GM19238 (cell line): Measurements from ENCODE around the gene PPP2R3B.
A peak's percentile ranks its signal among the peaks of the same experiment; 100 is the strongest.
"Not testable (repeated sequence)": the region's sequence is repeated elsewhere in the genome, so short reads cannot be mapped to it uniquely, and the experiment has no call there.

Experiments
- DNase-seq: peaks from one replicate; pipeline ENCODE4 v3.0.0; 2011; ENCODE audit warnings: low spot score; ENCODE audit not compliant: insufficient read length

The PPP2R3B gene

GRCh38 chrX:320126-320783 lies 66.5 kb downstream of the PPP2R3B start:
- no peak for DNase-seq

DNA sequence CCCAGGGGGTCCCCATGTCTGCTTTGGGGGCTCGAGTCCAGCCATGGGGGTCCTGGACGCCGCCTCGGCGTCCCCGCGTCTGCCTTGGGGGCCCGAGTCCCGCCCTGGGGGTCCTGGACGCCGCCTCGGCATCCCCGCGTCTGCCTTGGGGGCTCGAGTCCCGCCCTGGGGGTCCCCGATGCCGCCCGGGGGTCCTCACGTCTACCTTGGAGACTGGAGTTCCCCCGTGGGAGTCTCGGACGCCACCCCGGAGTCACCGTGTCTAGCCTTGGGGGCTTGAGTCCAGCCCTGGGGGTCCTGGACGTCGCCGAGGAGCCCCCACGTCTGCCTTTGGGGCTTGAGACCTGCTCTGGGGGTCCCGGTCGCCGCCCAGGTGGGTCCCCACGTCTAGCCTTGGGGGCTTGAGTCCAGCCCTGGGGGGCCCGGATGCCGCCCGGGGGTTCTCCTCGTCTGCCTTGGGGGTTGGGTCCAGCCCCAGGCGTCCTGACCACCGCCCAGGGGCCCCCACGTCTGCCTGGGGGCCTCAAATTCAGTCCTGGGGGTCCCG lies 67.1 kb downstream of the PPP2R3B start:
- no peak for DNase-seq

DNA sequence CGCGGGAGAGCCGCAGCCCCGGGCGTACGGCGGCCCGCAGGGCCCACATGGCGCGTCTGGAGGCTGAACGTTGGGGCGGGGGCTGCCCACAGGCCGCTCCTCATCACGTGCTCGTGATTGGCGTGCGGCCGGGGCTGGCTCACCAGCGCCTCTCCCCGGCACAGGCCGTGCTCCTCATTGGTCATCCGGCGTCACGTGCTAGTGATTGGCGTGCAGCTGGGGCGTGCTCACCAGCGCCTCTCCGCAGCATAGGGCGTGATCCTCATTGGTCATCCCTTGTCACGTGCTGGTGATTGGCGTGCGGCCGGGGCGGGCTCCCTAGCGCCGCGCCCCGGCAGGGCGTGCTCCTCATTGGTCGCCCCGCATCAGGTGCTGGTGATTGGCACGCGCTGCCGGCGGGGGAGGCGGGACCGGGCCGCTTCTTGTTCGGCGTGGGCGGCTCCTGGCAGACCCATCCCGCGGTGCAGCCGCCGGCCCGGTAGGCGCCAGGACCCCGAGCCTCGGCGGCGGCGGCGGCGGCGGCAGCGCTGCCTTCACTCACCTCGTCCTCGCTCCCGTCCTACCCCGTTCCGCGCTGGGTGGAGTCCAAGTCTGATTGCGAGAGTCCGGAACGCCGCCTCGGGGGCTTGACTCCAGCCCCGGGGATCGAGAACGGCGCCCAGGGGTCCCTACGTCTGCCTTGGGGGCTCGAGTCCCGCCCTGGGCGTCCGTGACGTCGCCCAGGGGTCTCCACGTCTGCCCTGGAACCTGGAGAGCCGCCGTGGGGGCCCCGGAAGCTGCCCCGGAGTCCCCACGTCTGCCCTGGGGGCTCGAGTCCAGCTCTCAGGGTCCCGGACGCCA lies 67.7 kb downstream of the PPP2R3B start, which contains the start of gene GTPBP6:
TSS of gene GTPBP6 (minus strand) at position 58 of the 840 bp plus-strand sequence. CDS start at position 49, 9 bp downstream.
- peak; percentile 97 for DNase-seq

DNA sequence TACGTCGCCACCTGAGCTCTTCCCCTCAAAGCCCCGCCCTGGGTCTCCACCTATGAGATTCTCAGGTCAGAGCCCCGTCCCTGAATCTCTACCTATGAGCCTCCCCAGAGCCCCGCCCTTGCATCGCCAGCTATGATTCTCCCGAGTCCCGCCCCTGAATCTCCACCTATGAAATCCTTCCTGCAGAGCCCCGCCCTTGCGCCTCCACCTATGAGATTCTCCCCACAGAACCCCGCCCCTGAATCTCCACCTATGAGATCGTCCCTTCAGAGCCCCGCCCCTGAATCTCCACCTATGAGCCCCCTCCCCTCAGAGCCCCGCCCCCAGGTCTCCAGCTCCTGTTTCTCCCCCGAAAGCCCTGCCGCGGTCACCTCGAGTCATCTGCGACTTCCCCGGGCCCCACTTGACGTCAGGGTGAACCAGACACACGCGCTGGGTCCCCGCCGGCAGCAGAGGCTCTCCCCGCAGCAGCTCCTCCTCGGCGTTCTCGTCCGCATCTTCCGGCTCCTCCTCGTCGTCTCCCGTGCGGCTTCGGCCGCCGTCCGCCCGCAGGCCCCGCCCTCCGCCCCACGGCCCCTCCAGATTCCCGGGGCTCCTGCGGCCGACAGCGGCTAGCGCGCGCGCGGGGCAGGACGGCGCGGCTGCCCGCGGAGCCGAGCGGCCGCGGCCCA lies 68.5 kb downstream of the PPP2R3B start:
- peak; percentile 95 for DNase-seq

GRCh38 chrX:317424-318067 lies 69.2 kb downstream of the PPP2R3B start:
- no peak for DNase-seq

DNA sequence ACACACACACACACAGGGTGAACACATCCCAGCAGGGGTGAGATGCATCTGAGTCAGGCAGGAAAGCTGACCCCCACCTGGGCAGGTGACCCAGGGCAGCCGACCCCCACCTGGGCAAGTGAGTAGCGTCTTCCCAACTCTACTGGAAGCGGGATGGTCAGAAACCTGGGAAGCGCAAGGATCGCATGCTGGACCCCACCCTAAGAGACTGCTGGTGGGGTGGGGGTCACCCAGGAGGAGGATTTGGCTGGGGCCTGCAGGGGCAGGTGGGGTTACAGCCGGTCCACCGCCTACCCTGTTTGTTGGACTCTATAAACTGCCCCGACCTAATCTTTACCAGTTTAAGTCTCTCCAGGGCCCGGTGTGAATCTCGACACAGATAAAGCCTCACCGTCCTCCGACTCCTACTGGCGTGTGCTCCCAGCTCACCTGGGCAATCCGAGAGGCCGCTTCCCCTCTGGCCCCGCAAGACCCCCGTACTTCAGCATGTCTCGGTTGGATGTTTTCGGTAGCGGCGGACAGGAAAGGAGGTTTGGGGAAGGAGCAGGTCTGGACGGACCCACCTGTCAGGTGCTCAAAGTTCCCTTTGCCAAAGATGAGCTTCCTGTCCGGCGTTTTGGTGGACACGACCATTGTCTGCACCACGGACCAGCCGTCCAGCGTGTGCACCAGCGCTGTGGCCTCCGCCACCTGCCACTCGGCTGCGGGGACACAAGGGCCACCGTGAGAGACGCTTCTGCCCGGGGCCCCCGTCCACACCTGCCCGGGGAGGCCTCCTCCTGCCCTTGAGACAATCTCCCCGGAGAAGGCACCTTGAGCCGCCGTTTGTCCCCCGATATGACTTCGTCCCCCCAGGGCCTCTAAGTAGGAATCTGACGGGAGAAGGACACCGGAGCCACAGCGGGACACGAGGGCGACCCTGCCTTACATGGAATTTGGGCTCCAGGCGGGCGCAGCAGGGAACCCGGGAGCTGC lies 70.1 kb downstream of the PPP2R3B start:
- DNase-seq: no peak

GRCh38 chrX:314781-315595 lies 71.7 kb downstream of the PPP2R3B start:
- DNase-seq: no peak

DNA sequence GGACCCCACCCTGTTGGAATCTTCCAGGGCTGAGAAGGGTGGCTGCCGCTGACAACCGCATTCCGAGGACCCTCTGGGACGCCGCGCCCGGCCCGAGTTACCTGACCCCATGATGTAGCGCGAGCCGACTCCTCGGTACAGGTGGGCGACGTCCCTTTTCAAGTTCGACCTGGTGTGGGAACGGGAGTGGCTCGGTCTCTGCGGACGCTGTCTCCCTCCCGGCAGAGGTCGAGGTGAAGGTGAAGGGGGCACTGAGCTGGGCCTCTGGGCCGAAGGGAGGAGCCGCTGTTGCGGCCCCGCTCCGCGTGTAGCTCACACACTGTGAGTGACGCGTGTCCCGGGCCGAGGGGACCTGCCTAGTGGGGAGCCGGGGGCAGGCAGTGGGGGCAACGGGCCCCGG lies 72.7 kb downstream of the PPP2R3B start:
- DNase-seq: no peak

DNA sequence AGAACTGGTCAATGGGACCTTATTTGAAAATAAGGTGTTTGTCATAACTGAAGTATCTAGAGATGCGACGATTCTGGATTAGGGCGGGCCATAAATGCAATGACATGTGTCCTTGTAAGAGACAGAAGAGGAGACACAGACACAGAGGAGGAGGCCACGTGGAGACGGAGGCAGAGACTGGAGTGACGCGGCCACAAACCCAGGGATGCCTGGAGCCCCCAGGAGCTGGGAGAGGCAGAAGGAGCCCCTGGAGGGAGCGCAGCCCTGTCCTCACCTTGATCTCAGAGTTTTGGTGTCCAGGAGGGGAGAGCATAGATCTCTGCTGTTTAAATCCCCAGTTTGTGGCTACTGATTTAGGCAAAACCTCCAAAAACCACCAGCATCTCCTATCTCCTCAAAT lies 73.2 kb downstream of the PPP2R3B start:
- no peak for DNase-seq

DNA sequence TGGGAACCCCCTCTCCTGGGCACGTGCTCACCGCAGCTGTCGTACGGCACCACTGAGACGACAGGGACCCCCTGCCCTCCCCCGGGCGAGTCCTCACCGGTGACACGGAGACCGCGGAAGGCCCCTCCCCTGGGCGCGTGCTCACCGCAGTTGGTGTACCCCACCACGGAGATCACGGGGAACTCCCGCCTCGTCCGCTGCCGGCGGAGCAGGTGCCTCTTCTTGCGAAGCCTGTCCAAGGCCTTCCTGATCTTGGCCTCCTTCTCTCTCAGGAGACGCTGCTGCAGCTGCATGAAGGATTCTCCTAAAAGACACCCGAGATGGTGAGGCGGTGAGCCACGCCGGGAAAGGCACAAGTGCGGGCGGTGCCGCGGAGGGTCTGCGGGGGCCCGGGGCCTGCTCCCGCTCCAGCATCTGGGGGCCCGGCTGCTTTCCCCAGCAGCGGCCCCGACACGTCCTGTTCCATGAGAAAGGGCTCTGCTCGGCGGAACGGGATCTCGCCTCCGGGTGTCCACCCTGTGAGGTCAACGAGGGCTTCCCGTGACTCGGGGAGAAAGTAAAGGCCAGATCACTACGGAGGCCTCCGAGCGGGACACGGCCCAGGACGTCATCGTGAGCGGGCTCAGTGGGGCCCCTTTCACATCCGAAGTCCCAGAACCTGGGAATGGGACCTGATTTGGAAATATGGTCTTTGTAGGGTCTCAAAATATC lies 73.9 kb downstream of the PPP2R3B start:
- DNase-seq: no peak

DNA sequence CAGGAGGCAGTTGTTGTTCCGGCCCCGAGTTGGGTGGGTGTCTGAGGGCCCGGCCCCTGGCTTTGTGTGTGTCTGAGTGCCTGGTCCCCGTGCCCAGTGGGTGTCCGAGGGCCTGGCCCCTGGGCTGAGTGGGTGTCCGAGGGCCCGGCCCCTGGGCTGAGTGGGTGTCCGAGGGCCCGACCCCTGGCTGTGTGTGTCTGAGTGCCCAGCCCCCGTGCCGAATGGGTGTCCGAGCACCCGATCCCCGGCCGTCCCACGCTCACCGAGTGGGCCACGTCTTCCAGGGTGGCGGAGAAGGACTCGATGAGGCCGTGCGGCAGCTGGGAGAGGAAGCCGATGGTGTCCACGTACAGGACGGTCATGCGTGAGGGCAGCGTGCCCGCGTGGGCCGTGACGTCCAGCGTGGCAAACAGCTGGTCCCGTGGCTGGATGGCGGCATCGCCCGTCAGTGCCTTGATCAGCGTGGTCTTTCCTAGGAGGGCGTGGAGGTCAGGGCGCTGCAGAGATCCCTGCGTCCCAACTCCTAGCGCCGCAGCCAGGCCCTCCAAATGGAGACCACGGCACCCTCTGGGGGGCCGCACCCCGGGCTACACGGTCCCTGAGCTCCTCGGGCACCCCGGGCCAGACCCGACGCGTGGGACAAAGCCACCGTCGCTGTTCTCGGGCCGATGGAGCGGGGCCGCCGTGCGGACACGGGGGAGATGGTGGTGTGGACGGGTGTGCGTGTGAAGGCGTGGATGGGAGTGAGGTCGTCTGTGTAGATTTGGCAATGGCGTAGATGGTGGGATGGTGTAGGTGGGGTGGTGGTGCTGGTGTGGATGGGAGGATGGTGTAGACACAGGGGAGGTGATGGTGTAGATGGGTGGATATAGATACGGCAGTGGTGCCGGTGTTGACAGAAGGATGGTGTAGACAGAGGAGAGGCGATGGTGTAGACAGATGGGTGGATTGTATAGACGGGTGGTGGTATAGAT lies 75.3 kb downstream of the PPP2R3B start:
- no peak for DNase-seq

- no peak for DNase-seq
Observed at GRCh38 chrX:310621-311155, 76.0 kb downstream of the PPP2R3B start.

- no peak for DNase-seq
Observed at GRCh38 chrX:308821-309520, 77.7 kb downstream of the PPP2R3B start.

DNA sequence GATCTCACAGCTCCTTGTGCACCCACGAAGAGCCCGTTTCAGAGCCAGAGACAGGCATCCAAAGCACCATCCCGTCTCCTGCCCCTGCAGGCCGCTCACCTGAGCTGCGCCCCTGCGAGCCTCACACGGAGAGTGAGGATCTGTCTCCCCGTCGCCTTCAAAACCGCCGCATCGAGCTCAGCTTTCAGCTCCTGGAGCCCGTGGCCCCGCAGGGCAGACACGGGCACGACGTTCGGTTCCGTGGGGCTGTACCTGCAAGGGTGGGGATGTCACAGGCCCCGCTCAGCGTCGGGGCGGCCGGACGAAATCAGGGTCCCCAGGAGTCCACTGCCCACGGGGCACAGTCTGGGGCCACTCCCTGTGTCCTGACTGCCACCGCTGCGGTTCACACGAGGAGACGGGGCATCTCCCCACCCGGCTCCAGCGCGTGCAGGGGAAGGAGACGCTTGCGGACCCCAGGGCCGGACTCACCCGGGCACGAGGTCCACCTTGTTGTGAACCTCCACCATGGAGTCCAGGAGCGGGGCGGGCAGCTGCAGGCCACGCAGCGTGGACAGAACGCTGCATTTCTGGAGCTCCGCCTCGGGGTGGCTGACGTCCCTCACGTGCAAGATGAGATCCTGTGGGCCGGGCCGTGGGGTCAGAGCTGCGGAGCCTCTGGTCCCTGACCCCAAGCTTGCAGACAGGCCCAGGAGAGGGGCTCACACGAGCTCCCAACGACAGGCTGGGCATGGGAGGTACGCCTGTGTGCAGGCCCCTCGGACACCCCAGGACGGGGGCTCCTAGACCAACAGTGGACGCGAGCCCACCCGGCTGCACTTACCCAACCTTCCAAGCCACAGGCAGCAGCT lies 79.2 kb downstream of the PPP2R3B start:
- no peak for DNase-seq

DNA sequence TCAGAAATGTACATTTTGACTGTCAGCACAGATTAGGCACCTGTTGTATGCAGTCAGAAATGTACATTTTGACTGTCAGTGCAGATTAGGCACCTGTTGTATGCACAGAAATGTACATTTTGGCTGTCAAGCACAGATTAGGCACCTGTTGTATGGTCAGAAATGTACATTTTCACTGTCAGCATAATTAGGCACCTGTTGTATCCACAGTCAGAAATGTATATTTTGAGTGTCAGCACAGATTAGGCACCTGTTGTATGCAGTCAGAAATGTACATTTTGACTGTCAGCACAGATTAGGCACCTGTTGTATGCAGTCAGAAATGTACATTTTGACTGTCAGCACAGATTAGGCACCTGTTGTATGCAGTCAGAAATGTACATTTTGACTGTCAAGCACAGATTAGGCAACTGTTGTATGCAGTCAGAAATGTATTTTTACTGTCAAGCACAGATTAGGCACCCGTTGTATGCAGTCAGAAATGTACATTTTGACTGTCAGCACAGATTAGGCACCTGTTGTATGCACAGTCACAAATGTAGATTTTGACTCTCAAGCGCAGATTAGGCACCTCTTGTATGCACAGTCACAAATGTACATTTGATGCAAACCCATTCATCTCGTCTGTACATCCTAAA lies 80.0 kb downstream of the PPP2R3B start:
- DNase-seq: not testable (repeated sequence)
